OCI-LY7 (cell line): Measurements from ENCODE around the gene ANKZF1.

Source experiments
- EZH2phosphoT487 ChIP-seq: fragments of 200-600 bp; sonication (generic); IDR thresholded peaks from 2 replicates; pipeline ENCODE4 v1.6.1; 2018; ENCODE audit warnings: low read depth, borderline replicate concordance, mild to moderate bottlenecking, mixed run types, antibody characterized with exemption, low read length, moderate library complexity, mixed read lengths
- TF ChIP-seq, protein P1 (sequence below): fragments of 200-600 bp; sonication (generic); conservative IDR thresholded peaks from 2 replicates; pipeline ENCODE4 v1.5.1; 2014; ENCODE audit warnings: mild to moderate bottlenecking, antibody characterized with exemption, low read length, moderate library complexity, mixed read lengths

DNA sequence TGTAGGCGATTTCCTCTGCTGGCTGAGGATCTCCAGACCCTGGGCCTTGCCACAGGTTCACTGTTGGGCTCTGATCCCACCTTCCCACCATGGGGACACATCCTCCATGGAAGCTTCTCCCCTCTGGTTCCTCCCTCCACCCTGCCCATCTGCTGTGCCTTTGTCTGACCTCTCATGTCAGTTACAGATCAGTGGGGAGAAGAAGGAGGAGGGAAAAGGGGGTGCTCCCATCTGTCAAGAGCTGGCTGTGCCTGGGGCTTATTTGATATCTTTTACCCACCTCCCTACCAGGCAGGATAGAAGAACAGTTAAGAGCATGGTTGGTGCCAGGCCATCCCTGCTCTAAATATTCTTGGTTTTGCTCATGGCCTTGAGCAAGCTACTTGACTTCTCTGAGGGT lies 37.3 kb downstream of the ANKZF1 start:
- TF ChIP-seq, protein P1, sequence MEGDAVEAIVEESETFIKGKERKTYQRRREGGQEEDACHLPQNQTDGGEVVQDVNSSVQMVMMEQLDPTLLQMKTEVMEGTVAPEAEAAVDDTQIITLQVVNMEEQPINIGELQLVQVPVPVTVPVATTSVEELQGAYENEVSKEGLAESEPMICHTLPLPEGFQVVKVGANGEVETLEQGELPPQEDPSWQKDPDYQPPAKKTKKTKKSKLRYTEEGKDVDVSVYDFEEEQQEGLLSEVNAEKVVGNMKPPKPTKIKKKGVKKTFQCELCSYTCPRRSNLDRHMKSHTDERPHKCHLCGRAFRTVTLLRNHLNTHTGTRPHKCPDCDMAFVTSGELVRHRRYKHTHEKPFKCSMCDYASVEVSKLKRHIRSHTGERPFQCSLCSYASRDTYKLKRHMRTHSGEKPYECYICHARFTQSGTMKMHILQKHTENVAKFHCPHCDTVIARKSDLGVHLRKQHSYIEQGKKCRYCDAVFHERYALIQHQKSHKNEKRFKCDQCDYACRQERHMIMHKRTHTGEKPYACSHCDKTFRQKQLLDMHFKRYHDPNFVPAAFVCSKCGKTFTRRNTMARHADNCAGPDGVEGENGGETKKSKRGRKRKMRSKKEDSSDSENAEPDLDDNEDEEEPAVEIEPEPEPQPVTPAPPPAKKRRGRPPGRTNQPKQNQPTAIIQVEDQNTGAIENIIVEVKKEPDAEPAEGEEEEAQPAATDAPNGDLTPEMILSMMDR: no peak
- TF ChIP-seq EZH2phosphoT487: no peak
